Measurements from ENCODE around the gene IQCH.

DNA sequence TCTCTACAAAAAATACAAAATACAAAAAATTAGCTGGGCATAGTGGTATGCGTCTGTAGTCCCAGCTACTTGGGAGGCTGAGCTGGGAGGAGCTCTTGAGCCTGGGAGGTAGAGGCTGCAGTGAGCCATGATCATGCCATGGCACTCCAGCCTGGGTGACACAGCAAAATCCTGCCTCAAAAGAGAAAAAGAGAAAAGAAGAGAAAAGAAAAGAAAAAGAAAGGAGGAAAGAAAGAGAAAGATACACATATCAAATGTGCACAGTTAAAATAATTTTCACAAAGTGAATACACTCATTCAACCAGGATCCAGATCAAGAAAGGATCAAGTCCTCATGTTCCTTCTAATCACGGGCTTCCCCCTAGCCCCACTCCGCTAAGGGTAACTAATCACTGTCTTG, 260.5 kb downstream of the IQCH start:
- TF ChIP-seq, protein P1, sequence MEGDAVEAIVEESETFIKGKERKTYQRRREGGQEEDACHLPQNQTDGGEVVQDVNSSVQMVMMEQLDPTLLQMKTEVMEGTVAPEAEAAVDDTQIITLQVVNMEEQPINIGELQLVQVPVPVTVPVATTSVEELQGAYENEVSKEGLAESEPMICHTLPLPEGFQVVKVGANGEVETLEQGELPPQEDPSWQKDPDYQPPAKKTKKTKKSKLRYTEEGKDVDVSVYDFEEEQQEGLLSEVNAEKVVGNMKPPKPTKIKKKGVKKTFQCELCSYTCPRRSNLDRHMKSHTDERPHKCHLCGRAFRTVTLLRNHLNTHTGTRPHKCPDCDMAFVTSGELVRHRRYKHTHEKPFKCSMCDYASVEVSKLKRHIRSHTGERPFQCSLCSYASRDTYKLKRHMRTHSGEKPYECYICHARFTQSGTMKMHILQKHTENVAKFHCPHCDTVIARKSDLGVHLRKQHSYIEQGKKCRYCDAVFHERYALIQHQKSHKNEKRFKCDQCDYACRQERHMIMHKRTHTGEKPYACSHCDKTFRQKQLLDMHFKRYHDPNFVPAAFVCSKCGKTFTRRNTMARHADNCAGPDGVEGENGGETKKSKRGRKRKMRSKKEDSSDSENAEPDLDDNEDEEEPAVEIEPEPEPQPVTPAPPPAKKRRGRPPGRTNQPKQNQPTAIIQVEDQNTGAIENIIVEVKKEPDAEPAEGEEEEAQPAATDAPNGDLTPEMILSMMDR (optimal IDR thresholded peaks at IDR 0.05 in 1 of 3, IDR thresholded peaks at IDR 0.05 in 1 of 3, conservative IDR thresholded peaks at IDR 0.05 in 1 of 3; ENCODE audit: extremely low read depth in 1 of 3, insufficient read depth in 2 of 3, low read length in 3 of 3), result no peak
- no peak for TF ChIP-seq EZH2 (IDR thresholded peaks at IDR 0.05; ENCODE audit: low read length)
